Fibroblast of skin of scalp (primary cell): ENCODE data around the gene OR10D3. TPM values are rescaled to one million over a fixed set of nuclear protein-coding genes. Genes with fewer than 3 reads are reported as not detected.
"Not testable (repeated sequence)": the region's sequence is repeated elsewhere in the genome, so short reads cannot be mapped to it uniquely, and the experiment has no call there.

Experiments
- DNase-seq: peaks from one replicate; pipeline ENCODE4 v3.0.0-alpha.2; 2013
- polyA plus RNA-seq, 2 experiments: library from polyadenylated mRNA; unstranded; fragments of 120-200 nt; gene quantifications; one replicate each; pipeline ENCODE4 v1.2.1, GENCODE V29; 2013; ENCODE audit not compliant: insufficient read length in 2 of 2

OR10D3 gene, protein sequence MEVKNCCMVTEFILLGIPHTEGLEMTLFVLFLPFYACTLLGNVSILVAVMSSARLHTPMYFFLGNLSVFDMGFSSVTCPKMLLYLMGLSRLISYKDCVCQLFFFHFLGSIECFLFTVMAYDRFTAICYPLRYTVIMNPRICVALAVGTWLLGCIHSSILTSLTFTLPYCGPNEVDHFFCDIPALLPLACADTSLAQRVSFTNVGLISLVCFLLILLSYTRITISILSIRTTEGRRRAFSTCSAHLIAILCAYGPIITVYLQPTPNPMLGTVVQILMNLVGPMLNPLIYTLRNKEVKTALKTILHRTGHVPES
- not detected for polyA plus RNA-seq (2013, experiment 1 of 2; ENCODE audit: insufficient read length)
- polyA plus RNA-seq (2013, experiment 2 of 2; ENCODE audit: insufficient read length), result not detected

DNA sequence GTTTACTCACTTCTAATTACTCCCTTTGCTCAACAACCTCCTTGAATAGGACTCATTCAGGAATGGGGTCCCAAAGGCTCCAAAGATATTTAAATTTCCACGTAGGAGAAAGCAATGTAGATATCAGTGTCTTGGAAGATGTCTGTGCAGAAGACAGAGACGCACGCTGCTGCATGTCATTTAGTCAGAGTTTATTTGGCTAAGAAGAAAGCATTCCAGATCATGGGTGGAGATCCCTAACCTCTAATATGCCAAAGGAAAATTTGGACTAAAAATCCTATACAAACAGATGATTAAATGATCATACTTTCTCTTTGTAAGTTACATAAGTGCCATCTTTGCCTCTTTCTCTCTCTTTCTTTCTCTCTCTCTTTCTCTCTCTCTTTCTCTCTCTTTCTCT lies at the start of gene OR10D3:
Gene OR10D3 (plus strand): TSS at position 278 of the 400 bp plus-strand sequence. CDS start 1,925 bp downstream, outside the sequence.
- no peak for DNase-seq

- no peak for DNase-seq
These were observed 40.1 kb upstream of the OR10D3 start for GRCh38 chr11:124143034-124143433.

GRCh38 chr11:124147951-124148350 lies 35.2 kb upstream of the OR10D3 start:
- DNase-seq, result no peak

- DNase-seq, result no peak
These were observed 32.5 kb upstream of the OR10D3 start for GRCh38 chr11:124150684-124151083.

DNA sequence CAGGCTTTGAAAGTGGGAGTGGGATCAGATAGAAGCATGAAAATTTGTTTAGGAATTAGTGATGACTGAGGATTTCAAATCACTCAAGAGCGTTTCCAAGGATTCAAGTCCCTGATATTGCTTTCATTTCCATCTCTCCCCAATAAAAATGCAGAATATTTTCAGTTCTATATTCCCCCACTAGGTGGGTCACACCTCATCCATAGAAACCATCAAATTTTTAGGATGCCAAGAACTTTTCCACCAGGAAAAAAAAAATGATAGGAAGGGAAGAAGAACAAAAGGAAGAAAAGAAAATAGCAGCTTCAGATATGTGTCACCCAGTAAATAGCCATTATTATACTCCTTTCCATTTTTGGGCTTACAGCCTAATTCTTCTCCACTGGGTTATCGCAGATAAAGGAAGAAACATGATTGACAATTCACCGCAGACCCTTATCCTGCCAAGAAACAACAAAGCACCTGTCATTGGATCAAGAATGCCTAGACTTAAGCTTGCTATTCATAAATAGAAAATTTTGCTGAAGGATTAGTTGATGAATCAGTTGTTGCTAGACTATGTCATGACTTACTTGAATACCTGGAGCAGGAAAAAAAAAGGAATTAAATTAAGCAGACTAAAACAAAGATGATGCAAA lies 30.3 kb upstream of the OR10D3 start:
- no peak for DNase-seq

DNA sequence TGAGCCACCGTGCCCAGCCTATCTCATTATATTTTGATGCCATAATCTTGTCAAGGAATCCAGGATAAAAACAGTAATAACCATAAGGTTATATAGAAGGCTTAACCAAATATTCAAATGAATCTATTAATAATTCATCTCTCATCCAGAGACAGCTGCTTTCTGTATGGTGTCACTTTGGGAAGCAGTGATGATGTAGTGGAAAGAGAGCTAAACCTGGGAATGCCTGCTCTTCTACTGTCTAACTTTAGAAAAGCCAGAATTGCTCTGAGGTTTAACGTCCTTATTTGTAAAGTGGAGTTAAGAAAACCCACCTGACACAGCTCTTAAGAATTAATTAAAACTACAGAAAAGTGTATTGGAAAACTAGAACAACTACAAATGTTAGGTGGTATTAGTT lies 29.3 kb upstream of the OR10D3 start:
- DNase-seq, result no peak

DNA sequence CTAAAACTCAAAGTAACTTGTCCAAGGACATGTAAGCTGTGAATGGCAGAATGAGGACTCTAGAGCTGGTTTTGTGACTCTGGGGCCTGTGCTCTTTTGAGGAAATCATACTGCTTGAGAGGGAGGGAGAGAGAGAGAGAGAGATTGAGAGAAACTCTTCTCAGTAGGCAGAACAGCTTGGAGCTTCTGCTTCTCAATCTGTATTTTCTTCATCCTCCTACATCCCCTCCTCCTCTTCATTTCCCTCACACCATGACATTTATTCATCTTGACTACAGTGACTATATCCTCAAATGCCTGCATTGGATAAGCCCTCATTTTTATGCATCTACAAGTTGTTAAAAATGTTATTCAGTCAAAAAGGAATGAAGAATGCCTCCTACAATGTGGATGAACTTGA lies 23.7 kb upstream of the OR10D3 start:
- DNase-seq, result no peak

GRCh38 chr11:124160986-124161385 lies 22.2 kb upstream of the OR10D3 start:
- no peak for DNase-seq

- no peak for DNase-seq
These were observed 15.3 kb upstream of the OR10D3 start for GRCh38 chr11:124167826-124168231.

DNA sequence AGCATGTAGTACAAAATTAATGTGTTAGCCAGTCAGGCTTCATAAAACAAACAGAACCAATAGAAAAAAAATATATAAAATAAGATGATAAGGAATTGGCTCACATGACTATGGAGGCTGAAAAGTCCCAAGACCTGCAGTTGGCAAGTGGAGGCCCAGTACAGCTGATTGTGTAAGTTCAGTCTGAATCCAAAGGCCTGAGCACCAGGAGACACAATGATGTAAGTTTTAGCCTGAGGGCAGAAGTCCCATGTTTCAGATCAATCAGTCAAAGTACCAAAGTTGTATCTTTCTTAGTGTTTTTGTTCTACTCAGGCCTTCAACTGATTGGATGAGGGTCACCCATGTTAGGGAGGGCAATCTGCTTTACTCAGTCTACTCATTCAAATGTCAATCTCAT lies 14.3 kb upstream of the OR10D3 start:
- DNase-seq, result no peak

DNA sequence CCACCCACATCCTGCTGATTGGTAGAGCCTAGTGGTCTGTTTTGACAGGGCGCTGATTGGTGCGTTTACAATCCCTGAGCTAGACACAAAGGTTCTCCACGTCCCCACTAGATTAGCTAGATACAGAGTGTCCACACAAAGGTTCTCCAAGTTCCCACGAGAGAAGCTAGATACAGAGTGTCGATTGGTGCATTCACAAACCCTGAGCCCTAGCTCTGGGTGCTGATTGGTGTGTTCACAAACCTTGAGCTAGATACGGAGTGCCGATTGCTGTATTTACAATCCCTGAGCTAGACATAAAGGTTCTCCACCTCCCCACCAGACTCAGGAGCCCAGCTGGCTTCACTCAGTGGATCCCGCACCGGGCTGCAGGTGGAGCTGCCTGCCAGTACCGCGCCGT lies 12.8 kb upstream of the OR10D3 start:
- not testable (repeated sequence) for DNase-seq

DNA sequence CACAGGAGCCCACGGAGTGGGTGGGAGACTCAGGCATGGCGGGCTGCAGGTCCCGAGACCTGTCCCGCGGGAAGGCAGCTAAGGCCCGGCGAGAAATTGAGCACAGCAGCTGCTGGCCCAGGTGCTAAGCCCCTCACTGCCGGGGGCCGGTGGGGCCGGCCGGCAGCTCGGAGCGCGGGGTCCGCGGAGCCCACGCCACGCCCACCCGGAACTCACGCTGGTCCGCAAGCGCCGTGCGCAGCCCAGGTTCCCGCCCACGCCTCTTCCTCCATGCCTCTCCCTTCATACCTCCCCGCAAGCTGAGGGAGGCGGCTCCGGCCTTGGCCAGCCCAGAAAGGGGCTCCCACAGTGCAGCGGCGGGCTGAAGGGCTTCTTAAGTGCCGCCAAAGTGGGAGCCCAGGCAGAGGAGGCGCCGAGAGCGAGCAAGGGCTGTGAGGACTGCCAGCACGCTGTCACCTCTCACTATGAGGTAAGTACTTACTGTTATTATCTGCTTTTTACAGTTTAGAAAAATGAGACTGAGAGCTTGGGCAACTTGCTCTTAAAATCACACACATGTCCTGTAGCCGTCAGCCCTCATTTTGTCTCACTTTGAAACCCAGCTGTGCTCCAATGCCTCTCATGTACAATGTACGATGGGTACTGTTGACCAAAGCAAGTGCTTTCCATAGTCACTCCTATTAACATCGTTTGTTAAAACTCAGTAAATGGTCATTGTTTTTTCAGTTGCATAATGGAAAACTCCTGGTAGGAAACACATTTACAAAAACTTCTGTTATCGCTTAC lies 12.2 kb upstream of the OR10D3 start:
- no peak for DNase-seq

DNA sequence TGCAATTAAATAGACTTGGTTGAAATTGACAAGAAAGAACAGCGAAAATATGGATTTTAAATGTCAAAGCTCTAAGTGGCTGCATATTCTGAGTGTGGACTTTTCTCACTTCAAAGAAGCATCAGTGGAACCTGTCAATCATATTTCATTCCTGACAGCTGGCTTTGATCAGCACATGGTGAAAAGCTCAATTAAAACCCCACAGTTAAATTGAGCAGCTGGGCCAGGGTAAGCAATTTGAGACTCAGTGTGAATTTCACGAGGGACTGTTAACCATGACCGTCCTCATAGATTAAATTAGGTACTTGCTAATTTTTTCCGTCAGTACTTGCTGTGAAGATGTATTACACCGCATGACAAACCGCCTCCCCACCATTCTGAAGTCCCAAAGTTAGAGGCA lies 11.0 kb upstream of the OR10D3 start:
- DNase-seq, result no peak

DNA sequence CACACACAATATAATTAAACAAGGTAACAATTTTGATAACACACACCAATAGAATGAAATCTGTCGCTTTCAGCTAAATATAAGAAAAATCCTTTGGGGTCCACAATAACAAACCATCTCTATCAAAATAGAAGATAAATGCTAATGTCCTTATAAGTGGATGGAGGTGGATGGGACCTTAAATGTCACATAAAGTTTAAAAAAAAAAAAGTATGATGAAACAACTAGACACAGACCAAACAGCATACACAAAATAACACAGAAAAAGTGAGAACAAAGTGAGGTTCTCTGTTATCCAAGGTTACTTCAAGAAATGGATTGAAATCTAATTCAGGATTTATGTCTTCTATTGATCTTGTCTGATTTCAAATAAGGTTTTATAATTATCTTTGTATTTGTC lies 10.5 kb upstream of the OR10D3 start:
- no peak for DNase-seq

GRCh38 chr11:124174001-124174583 lies 9.1 kb upstream of the OR10D3 start:
- peak; percentile 66 for DNase-seq

GRCh38 chr11:124176925-124177715 lies 6.0 kb upstream of the OR10D3 start:
- DNase-seq, result no peak

- no peak for DNase-seq
These were observed 3.8 kb upstream of the OR10D3 start for GRCh38 chr11:124179310-124179709.

DNA sequence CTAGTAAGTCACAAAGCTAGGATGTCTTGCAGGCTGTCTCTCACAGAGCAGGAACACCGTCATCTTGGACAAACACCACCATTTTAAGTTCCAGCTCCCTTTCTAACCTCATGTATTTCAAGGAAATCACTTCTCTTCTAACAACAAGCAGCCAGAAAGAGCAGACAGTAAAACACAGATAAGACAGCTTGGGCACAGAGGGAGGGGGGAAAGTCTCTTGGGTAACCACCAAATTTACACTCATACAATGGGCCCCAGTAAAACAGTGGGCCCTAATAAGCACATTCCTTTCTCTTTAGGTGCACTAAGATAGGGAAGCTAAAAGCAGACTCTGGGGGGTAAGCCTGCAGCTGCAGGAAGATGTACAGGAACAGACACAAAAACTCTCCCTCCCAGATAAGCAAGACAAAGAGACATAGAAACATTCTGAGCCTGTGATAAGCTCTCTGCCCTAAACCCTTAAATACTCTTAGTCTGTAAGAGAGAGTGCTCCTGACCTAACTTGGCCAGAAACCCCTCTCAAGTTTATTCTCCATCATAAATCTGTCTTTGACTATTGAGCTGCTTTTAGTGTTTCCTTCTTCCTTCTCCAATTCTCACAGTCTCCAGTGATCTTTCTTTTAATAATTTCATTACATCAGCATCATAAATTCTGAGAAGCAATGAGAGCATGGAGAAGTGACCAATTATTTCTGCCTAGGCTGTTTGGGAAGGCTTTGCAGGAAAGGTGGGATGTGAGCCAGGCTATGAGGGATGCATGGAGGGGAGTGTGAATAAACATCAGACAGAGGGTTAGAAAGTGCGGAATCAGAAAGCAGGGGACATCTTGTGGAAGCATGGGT lies 7.4 kb downstream of the OR10D3 start:
- DNase-seq, result no peak

DNA sequence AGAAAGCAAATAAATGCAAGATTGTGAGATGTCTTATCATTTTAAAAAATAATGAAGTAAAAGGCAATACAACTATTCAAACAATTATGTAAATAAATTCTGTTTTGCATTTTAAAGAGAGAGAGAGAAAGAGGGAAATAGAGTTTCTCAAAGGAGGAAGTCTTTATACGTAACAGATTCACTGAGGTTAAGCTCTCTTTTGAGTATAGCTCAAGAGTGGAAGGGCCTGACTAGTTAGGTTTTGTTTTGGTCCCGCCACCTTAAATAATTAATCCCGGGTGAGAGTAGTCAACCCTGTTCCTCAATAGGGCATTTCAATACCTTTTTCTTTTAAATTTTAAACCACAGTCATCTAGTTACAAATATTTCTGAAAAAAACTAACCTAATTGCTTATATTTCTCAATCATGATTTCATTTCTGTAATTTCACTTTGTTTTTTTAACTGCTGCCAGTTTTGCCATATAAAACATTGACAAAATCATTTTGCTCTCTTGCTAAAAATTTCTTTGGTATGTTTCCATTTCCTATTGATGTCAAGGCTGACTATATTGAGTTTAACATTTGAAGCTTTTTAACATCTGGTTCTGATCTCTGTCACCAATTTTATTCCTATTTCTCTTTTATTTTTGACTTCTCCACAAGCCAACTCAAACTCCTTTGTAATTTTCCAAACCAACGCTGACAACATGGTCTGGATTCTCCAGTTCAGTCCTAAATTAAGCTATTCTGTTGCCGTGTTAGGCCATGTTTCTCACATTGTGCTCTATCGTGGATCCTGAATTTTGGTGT lies 10.3 kb downstream of the OR10D3 start:
- DNase-seq, result peak; percentile 16
